Sigmoid colon (tissue), 7 donors: ENCODE results near the gene RECK. TPM values are rescaled to one million over a fixed set of nuclear protein-coding genes. Genes with fewer than 3 reads are reported as not detected.

Experiments
- DNase-seq: peaks from one replicate; pipeline ENCODE4 v3.0.0-alpha.2; 2019
- H3K27ac ChIP-seq, 4 donors: fragments of 200-600 bp; sonication (generic); one replicate each; pipeline ENCODE4 v1.5.1; 2016 to 2019; ENCODE audit warnings: mild to moderate bottlenecking in 1 of 4
- H3K27me3 ChIP-seq, 3 donors: fragments of 200-600 bp; sonication (generic); one replicate each; pipeline ENCODE4 v1.5.1; 2019; ENCODE audit warnings: mild to moderate bottlenecking in 1 of 3
- H3K36me3 ChIP-seq, 4 donors: fragments of 200-600 bp; sonication (generic); one replicate each; pipeline ENCODE4 v1.5.1; 2016 to 2019
- H3K4me1 ChIP-seq, 4 donors: fragments of 200-600 bp; sonication (generic); one replicate each; pipeline ENCODE4 v1.5.1; 2017 to 2019
- H3K4me3 ChIP-seq, 4 donors: fragments of 200-600 bp; sonication (generic); one replicate each; pipeline ENCODE4 v1.5.1; 2017 to 2019; ENCODE audit warnings: mild to moderate bottlenecking in 2 of 4, moderate library complexity in 1 of 4
- H3K9me3 ChIP-seq, 4 donors: fragments of 200-600 bp in 3 of 4; sonication (generic) in 3 of 4; one replicate each; pipeline versions ENCODE4 v1.5.1 to v1.6.1; 2013 to 2019
- EP300 ChIP-seq, 4 donors: sonication (generic); formaldehyde crosslinking; IDR thresholded peaks; one replicate each; pipeline ENCODE4 v1.6.1; 2017; ENCODE audit warnings: antibody characterized with exemption in 4 of 4
- POLR2A ChIP-seq, 2 donors: fragments of 450-650 bp; IDR thresholded peaks; one replicate each; pipeline ENCODE4 v1.6.1; 2016; ENCODE audit warnings: antibody characterized with exemption in 2 of 2, mild to moderate bottlenecking in 2 of 2, moderate library complexity in 2 of 2
- POLR2AphosphoS5 ChIP-seq, 4 donors: sonication (generic); formaldehyde crosslinking; IDR thresholded peaks; one replicate each; pipeline ENCODE4 v1.6.1; 2017; ENCODE audit warnings: antibody characterized with exemption in 4 of 4
- WGBS, 2 donors: extraction: QIAGEN DNeasy Blood & Tissue Kit; methylation state at CpG; one replicate each; pipeline ENCODE4 v1.1.7; 2013; 5-methylcytosine and 5-hydroxymethylcytosine counted together
- intact Hi-C: fragments of 100-400 bp; cut with DNase I; formaldehyde crosslinking; loops from one replicate; pipeline ENCODE4 v1.15.1; 2023
- polyA plus RNA-seq, 3 donors: library from polyadenylated mRNA; stranded (reverse); fragments of 200-250 nt; gene quantifications; one replicate each; pipeline ENCODE4 v1.2.3, GENCODE V29; 2013
- total RNA-seq, 4 donors: library from RNA; depleted of rRNA; stranded (reverse); fragments of >200 nt; gene quantifications; one replicate each; pipeline ENCODE4 v1.1.0, GENCODE V29; 2016
- TF ChIP-seq, protein P1 (sequence below), 4 experiments: fragments of 450-650 bp in 3 of 4; fragments of 200-600 bp in 1 of 4; IDR thresholded peaks; one replicate each; pipeline ENCODE4 v1.5.1; 2016 to 2019; ENCODE audit warnings: antibody characterized with exemption in 4 of 4, mild to moderate bottlenecking in 3 of 4, moderate library complexity in 2 of 4
- donor health status: healthy with polysubstance abuse.
- donor health status: Bipolar disorder and iron deficiency.
- donor health status: healthy.

The RECK gene
- total and polyA plus RNA-seq, 7 donors, result 0.23 to 22.2 (median 11.1) TPM

DNA sequence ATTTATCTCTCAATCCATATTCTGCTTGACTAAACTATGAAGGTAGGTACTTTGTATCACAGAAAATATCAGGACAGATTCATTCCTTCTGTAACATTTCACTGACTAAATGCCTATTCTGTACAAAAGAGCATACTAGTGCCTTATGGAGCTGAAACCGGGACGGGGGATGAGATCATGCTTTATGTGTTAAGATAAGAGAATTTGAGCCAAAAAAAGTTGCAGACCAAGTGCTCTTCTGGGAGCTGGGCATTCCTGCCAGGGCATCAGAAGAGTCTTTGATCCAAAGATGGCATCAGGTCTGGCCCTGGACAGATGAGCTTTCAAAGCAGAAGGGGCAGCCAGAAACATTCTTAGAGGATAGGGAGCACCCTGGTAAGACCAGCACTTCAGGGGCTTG is 72.4 kb downstream of the RECK start:
- Histone ChIP-seq H3K4me3 (no peak overlapping the region), H3K9me3 (no peaks in the 10 kb centered on the region), H3K27me3 (no peaks in the 10 kb centered on the region), H3K27ac (no peak overlapping the region), H3K4me1 (no peaks in the 10 kb centered on the region), H3K36me3 (peaks cover 0 to 42% (median 3%) of the 10 kb centered on the region in 4 donors)
- intact Hi-C loops, result no loop called here
- DNase-seq, result no peak
- 91 to 92% methylated on average over 2 of the region's 2 CpGs for WGBS, 2 donors
- TF ChIP-seq POLR2A (IDR thresholded peaks at IDR 0.05) (no peak), EP300 (IDR thresholded peaks at IDR 0.05) (no peak), POLR2AphosphoS5 (IDR thresholded peaks at IDR 0.05) (no peak)
- TF ChIP-seq, protein P1, sequence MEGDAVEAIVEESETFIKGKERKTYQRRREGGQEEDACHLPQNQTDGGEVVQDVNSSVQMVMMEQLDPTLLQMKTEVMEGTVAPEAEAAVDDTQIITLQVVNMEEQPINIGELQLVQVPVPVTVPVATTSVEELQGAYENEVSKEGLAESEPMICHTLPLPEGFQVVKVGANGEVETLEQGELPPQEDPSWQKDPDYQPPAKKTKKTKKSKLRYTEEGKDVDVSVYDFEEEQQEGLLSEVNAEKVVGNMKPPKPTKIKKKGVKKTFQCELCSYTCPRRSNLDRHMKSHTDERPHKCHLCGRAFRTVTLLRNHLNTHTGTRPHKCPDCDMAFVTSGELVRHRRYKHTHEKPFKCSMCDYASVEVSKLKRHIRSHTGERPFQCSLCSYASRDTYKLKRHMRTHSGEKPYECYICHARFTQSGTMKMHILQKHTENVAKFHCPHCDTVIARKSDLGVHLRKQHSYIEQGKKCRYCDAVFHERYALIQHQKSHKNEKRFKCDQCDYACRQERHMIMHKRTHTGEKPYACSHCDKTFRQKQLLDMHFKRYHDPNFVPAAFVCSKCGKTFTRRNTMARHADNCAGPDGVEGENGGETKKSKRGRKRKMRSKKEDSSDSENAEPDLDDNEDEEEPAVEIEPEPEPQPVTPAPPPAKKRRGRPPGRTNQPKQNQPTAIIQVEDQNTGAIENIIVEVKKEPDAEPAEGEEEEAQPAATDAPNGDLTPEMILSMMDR (IDR thresholded peaks at IDR 0.05), result no peak

DNA sequence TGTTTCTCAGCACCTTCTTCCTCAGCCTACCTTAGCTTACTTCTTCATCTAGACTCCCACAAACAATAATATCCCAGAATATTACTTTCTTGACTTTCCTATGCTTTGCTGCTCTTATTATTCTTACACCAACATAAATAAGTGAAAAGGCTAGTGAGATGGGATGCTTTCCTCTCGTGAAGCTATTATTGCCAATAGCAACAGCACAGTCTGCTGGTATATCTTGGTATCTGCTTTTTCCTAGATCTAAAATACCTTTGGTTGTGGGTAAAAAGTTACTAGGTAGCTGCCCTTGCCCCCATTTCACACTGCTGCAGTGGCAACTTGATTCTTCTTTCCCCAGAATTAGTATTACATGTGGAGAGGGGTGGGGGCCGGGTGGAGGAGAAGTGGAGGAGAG is 73.7 kb downstream of the RECK start:
- no peak overlapping the region for H3K4me3 ChIP-seq
- H3K4me1 ChIP-seq, result no peaks in the 10 kb centered on the region
- intact Hi-C loops, result no loop called here
- H3K36me3 ChIP-seq, result peaks cover 0 to 35% (median 3%) of the 10 kb centered on the region in 4 donors
- H3K27ac ChIP-seq, result no peak overlapping the region
- DNase-seq, result no peak
- no peaks in the 10 kb centered on the region for H3K9me3 ChIP-seq
- no peaks in the 10 kb centered on the region for H3K27me3 ChIP-seq
- 76 to 83% methylated on average over 2 of the region's 2 CpGs for WGBS, 2 donors
- TF ChIP-seq POLR2AphosphoS5 (IDR thresholded peaks at IDR 0.05), result no peak
- TF ChIP-seq EP300 (IDR thresholded peaks at IDR 0.05), result no peak
- TF ChIP-seq POLR2A (IDR thresholded peaks at IDR 0.05), result no peak
- TF ChIP-seq, protein P1 (IDR thresholded peaks at IDR 0.05), result no peak

DNA sequence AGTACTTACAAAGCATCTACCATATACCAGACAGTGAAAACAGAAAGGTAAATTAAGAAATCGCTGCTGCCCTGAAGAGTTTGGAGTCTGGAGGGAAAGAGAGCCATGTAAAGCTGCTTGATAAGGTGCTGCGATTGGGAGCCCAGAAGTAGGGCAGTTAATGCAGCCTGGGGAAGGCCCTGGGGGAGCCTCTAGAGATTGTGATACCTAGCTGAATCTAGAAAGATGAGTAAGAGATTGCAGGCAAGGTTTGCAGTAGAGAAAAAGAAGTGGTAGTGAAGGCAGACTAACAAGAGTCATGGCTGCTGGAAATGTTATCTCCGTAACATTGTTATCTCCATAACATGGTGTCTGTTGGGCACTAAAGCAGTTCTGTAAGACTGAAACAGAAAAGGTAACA is 75.8 kb downstream of the RECK start:
- H3K36me3 ChIP-seq, result peaks cover 0 to 38% (median 3%) of the 10 kb centered on the region in 4 donors
- no peak for DNase-seq
- H3K27me3 ChIP-seq, result no peaks in the 10 kb centered on the region
- H3K4me3 ChIP-seq, result no peak overlapping the region
- 96 to 99% methylated on average over 3 of the region's 3 CpGs for WGBS, 2 donors
- no peaks in the 10 kb centered on the region for H3K9me3 ChIP-seq
- no peaks in the 10 kb centered on the region for H3K4me1 ChIP-seq
- H3K27ac ChIP-seq, result no peak overlapping the region
- intact Hi-C loops, result no loop called here
- TF ChIP-seq EP300 (IDR thresholded peaks at IDR 0.05) (no peak), POLR2AphosphoS5 (IDR thresholded peaks at IDR 0.05) (no peak), POLR2A (IDR thresholded peaks at IDR 0.05) (no peak)
- TF ChIP-seq, protein P1 (IDR thresholded peaks at IDR 0.05), result no peak

DNA sequence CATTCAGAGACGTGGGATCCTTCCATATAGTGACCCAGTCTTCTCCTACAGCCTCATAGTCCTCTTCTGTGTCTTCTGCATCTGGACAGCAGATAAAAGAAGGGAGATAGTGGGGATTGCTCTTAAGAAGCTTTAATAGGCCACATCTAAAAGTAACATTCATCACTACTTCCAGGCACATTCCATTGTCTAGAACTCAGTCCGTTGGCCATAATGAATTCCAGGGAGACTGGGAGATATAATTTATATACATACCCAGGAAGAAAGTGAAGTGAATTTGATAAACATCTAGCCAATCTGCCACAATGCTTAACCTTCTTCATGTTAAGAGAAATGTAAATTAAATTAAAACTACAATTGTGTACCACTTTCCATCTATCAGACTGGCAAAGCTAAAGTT is 77.3 kb downstream of the RECK start:
- H3K36me3 ChIP-seq, result peaks cover 0 to 42% (median 4%) of the 10 kb centered on the region in 4 donors
- DNase-seq, result no peak
- intact Hi-C loops, result no loop called here
- H3K4me3 ChIP-seq, result no peak overlapping the region
- H3K4me1 ChIP-seq, result no peaks in the 10 kb centered on the region
- no peaks in the 10 kb centered on the region for H3K27me3 ChIP-seq
- no peaks in the 10 kb centered on the region for H3K9me3 ChIP-seq
- 83 to 92% methylated on average over 2 of the region's 2 CpGs for WGBS, 2 donors
- TF ChIP-seq POLR2A (IDR thresholded peaks at IDR 0.05), result no peak
- no peak for TF ChIP-seq EP300 (IDR thresholded peaks at IDR 0.05)
- TF ChIP-seq, protein P1 (IDR thresholded peaks at IDR 0.05), result no peak
- TF ChIP-seq POLR2AphosphoS5 (IDR thresholded peaks at IDR 0.05), result no peak
- H3K27ac ChIP-seq, result no peak overlapping the region

DNA sequence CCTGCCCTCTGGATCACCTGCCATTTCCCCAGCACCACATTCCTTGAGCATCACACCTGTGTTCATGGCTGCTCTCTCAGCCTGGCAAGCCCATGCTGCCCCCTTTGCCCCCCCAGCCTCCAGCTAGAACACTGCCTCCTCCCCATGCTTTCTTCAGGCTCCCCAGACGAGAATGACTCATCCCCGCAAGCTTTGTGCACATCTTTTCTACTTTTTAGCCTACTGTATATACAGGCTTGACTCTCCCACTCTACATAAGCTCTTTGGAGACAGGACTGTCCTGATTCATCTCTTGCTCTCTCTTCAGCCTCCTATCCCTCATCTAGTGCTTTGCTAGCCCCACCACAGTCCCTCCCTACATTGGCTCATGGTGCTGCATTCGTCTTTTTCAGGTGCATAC is 79.9 kb downstream of the RECK start:
- intact Hi-C loops, result no loop called here
- no peak for DNase-seq
- 91 to 92% methylated on average over 3 of the region's 3 CpGs for WGBS, 2 donors
- H3K9me3 ChIP-seq, result no peaks in the 10 kb centered on the region
- H3K36me3 ChIP-seq, result peaks cover 0 to 29% (median 6%) of the 10 kb centered on the region in 4 donors
- TF ChIP-seq EP300 (IDR thresholded peaks at IDR 0.05) (no peak), POLR2A (IDR thresholded peaks at IDR 0.05) (no peak), POLR2AphosphoS5 (IDR thresholded peaks at IDR 0.05) (no peak)
- TF ChIP-seq, protein P1 (IDR thresholded peaks at IDR 0.05), result no peak
- no peak overlapping the region for H3K4me3 ChIP-seq
- no peak overlapping the region for H3K27ac ChIP-seq
- H3K4me1 ChIP-seq, result no peaks in the 10 kb centered on the region
- no peaks in the 10 kb centered on the region for H3K27me3 ChIP-seq
